Esophagus muscularis mucosa (tissue), 4 donors: ENCODE results near the gene SLC22A2. TPM values are rescaled to one million over a fixed set of nuclear protein-coding genes. Genes with fewer than 3 reads are reported as not detected.

Source experiments
- DNase-seq: peaks from one replicate; pipeline ENCODE4 v3.0.0-alpha.2; 2017; ENCODE audit errors: extremely low spot score
- H3K27ac ChIP-seq, 4 donors: fragments of 200-600 bp; sonication (generic); replicated peaks in 1 of 4; 1 replicate in 3 of 4; 2 replicates in 1 of 4; pipeline ENCODE4 v1.5.1; 2016 to 2019; ENCODE audit warnings: mild to moderate bottlenecking in 1 of 4
- H3K27me3 ChIP-seq, 4 donors: fragments of 200-600 bp; sonication (generic); one replicate each; pipeline versions ENCODE4 v1.5.1 to v1.6.0; 2016 to 2019
- H3K36me3 ChIP-seq, 4 donors: fragments of 200-600 bp; sonication (generic); one replicate each; pipeline ENCODE4 v1.5.1; 2016 to 2019
- H3K4me1 ChIP-seq, 4 donors: fragments of 200-600 bp; sonication (generic); one replicate each; pipeline ENCODE4 v1.5.1; 2016 to 2019
- H3K4me3 ChIP-seq, 4 donors: fragments of 200-600 bp; sonication (generic); 1 replicate in 2 of 4; 2 replicates in 2 of 4; pipeline ENCODE4 v1.5.1; 2016 to 2019; ENCODE audit warnings: mild to moderate bottlenecking in 4 of 4, moderate library complexity in 1 of 4
- H3K9me3 ChIP-seq, 4 donors: fragments of 200-600 bp; sonication (generic); 1 replicate in 3 of 4; 2 replicates in 1 of 4; pipeline ENCODE4 v1.5.1; 2016 to 2019
- EP300 ChIP-seq: sonication (generic); formaldehyde crosslinking; IDR thresholded peaks from one replicate; pipeline ENCODE4 v1.6.1; 2017; ENCODE audit warnings: antibody characterized with exemption
- POLR2A ChIP-seq: fragments of 450-650 bp; IDR thresholded peaks from one replicate; pipeline ENCODE4 v1.6.1; 2017; ENCODE audit warnings: antibody characterized with exemption, moderate library complexity, mild to moderate bottlenecking, low read depth
- POLR2AphosphoS5 ChIP-seq, 2 donors: sonication (generic); formaldehyde crosslinking; IDR thresholded peaks; one replicate each; pipeline ENCODE4 v1.6.1; 2017; ENCODE audit warnings: antibody characterized with exemption in 2 of 2
- WGBS: methylation state at CpG from one replicate; pipeline ENCODE4 v1.1.5; 2018; 5-methylcytosine and 5-hydroxymethylcytosine counted together
- intact Hi-C: fragments of 100-400 bp; cut with DNase I; formaldehyde crosslinking; loops from one replicate; pipeline ENCODE4 v1.15.1; 2023
- total RNA-seq, 4 donors: library from RNA; depleted of rRNA; stranded (reverse); fragments of >200 nt; gene quantifications; one replicate each; pipeline versions ENCODE4 v1.1.0 to v1.2.1, GENCODE V29; 2016
- TF ChIP-seq, protein P1 (sequence below), 3 experiments: fragments of 200-600 bp in 2 of 3; fragments of 450-650 bp in 1 of 3; sonication (generic) in 2 of 3; IDR thresholded peaks; one replicate each; pipeline ENCODE4 v1.5.1; 2017 to 2019; ENCODE audit warnings: antibody characterized with exemption in 3 of 3, mild to moderate bottlenecking in 2 of 3, moderate library complexity in 1 of 3

SLC22A2 gene
- total RNA-seq, 4 donors from 2014 or later, result 0.75 TPM; not detected in 3

DNA sequence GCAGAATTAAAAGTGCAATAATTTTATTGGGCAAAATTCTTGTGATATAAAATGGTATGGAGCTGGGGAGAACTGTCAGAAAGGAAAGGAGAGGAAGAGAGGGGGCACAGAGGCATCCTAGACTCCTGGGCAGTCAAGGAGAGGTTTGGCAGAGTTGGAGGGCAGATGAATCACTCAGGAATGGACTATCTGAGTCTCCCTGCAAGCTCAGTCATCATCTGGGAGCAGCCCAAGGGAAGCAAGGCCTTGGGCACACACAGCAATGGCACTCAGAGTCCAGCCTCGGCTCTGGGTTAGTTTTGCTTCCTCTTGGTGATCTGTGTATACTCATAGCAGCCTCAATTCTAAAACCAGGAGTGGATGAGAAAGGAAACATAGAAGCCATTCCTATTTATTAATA, 69.8 kb downstream of the SLC22A2 start:
- WGBS, result 22% methylated on average over 1 of the region's 1 CpG
- H3K36me3 ChIP-seq, result no peaks in the 10 kb centered on the region
- no peaks in the 10 kb centered on the region for H3K27me3 ChIP-seq
- H3K4me3 ChIP-seq, result no peak overlapping the region
- DNase-seq, result no peak
- TF ChIP-seq POLR2AphosphoS5 (IDR thresholded peaks at IDR 0.05) (no peak), EP300 (no peak), POLR2A (no peak)
- TF ChIP-seq, protein P1, sequence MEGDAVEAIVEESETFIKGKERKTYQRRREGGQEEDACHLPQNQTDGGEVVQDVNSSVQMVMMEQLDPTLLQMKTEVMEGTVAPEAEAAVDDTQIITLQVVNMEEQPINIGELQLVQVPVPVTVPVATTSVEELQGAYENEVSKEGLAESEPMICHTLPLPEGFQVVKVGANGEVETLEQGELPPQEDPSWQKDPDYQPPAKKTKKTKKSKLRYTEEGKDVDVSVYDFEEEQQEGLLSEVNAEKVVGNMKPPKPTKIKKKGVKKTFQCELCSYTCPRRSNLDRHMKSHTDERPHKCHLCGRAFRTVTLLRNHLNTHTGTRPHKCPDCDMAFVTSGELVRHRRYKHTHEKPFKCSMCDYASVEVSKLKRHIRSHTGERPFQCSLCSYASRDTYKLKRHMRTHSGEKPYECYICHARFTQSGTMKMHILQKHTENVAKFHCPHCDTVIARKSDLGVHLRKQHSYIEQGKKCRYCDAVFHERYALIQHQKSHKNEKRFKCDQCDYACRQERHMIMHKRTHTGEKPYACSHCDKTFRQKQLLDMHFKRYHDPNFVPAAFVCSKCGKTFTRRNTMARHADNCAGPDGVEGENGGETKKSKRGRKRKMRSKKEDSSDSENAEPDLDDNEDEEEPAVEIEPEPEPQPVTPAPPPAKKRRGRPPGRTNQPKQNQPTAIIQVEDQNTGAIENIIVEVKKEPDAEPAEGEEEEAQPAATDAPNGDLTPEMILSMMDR (IDR thresholded peaks at IDR 0.05), result no peak
- H3K27ac ChIP-seq, result no peak overlapping the region
- intact Hi-C loops, result no loop called here
- no peaks in the 10 kb centered on the region for H3K4me1 ChIP-seq
- H3K9me3 ChIP-seq, result peaks cover 0 to 15% (median 11%) of the 10 kb centered on the region in 4 donors

DNA sequence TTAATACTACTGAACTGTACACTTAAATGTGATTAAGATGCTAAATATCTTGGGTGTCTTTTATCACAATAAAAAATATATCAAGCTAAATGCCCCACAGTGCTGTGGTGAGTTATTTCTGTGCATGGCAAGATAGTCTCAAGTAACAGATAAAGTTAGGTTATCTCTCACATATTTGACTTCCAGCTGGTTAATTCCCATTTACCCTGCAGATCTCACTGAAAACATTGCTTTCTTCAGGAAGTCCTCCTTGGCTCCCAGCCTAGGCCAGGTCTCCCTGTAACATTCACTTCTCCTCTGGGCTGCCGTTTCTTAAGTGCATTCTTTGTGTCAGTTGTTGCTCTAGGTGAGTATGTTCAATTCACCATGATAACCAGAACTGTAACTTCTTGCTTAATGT, 77.9 kb downstream of the SLC22A2 start:
- peak; percentile 31 for DNase-seq
- intact Hi-C loops, result no loop called here
- H3K27ac ChIP-seq, result no peak overlapping the region

GRCh38 chr6:160178271-160178670, 80.3 kb downstream of the SLC22A2 start:
- H3K27me3 ChIP-seq, result no peaks in the 10 kb centered on the region
- H3K9me3 ChIP-seq, result no peaks in the 10 kb centered on the region
- no peak overlapping the region for H3K27ac ChIP-seq
- H3K36me3 ChIP-seq, result no peaks in the 10 kb centered on the region
- WGBS, result 82% methylated on average over 5 of the region's 5 CpGs
- no peak overlapping the region for H3K4me3 ChIP-seq
- peak; percentile 29 for DNase-seq
- TF ChIP-seq POLR2A (no peak), EP300 (no peak), POLR2AphosphoS5 (IDR thresholded peaks at IDR 0.05) (no peak)
- TF ChIP-seq, protein P1 (IDR thresholded peaks at IDR 0.05), result no peak
- H3K4me1 ChIP-seq, result no peaks in the 10 kb centered on the region
- intact Hi-C loops, result no loop called here

More for the DNA sequence above, 77.9 kb downstream of the SLC22A2 start:
- no peaks in the 10 kb centered on the region for H3K27me3 ChIP-seq
- 69% methylated on average over 1 of the region's 1 CpG for WGBS
- H3K4me1 ChIP-seq, result no peaks in the 10 kb centered on the region
- H3K36me3 ChIP-seq, result no peaks in the 10 kb centered on the region
- no peak overlapping the region for H3K4me3 ChIP-seq
- H3K9me3 ChIP-seq, result no peaks in the 10 kb centered on the region
- no peak for TF ChIP-seq POLR2A

GRCh38 chr6:160177220-160177619, 81.4 kb downstream of the SLC22A2 start:
- no peak for TF ChIP-seq POLR2AphosphoS5 (IDR thresholded peaks at IDR 0.05)
- no peak for TF ChIP-seq POLR2A
- TF ChIP-seq EP300, result no peak
- TF ChIP-seq, protein P1 (IDR thresholded peaks at IDR 0.05), result no peak
- Histone ChIP-seq H3K4me3 (no peak overlapping the region), H3K27me3 (no peaks in the 10 kb centered on the region), H3K36me3 (no peaks in the 10 kb centered on the region), H3K27ac (no peak overlapping the region), H3K4me1 (no peaks in the 10 kb centered on the region), H3K9me3 (no peaks in the 10 kb centered on the region)
- peak; percentile 29 for DNase-seq
- 57% methylated on average over 2 of the region's 2 CpGs for WGBS
- intact Hi-C loops, result no loop called here

DNA sequence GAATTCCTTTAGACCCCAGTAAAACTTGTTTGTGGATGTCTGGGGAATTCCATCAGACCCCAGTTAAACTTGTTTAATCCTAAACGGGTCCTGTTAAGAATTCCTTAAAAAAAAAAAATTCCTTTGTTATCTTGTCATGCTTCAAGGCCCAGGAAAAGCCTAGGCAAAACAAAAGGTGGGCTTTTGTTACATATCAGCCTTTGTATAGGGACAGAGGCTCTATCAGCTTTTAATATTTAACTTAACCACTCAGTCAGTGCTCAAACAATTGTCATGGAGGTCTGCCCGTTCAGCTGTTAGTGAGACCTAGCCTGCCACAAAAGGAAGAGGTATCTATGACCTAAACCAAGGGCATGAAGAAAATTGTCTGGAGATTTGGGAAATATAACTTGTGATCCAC, 83.9 kb downstream of the SLC22A2 start:
- no peaks in the 10 kb centered on the region for H3K36me3 ChIP-seq
- H3K4me1 ChIP-seq, result peaks cover 0 to 10% (median 0%) of the 10 kb centered on the region in 4 donors
- H3K9me3 ChIP-seq, result no peaks in the 10 kb centered on the region
- no peak for DNase-seq
- no peak overlapping the region for H3K27ac ChIP-seq
- intact Hi-C loops, result no loop called here
- H3K27me3 ChIP-seq, result no peaks in the 10 kb centered on the region
- TF ChIP-seq POLR2AphosphoS5 (IDR thresholded peaks at IDR 0.05) (no peak), EP300 (no peak), POLR2A (no peak)
- TF ChIP-seq, protein P1 (IDR thresholded peaks at IDR 0.05), result no peak
- WGBS, result 51% methylated on average over 2 of the region's 2 CpGs
- H3K4me3 ChIP-seq, result no peak overlapping the region
